RCC 7860 (cell line): ENCODE measurements around the gene DYSF.
A peak's percentile ranks its signal among the peaks of the same experiment; 100 is the strongest.

Experiments used
- DNase-seq: peaks from one replicate; pipeline ENCODE4 v3.0.0-alpha.2; 2015; ENCODE audit warnings: low spot score
- FAIRE-seq: peaks from 2 replicates; lab custom pipeline; 2012; peaks lifted over from hg19 to GRCh38; lab: Jason Lieb, UNC

Gene DYSF

GRCh38 chr2:71563872-71564271 is 110.5 kb downstream of the DYSF start:
- peak; percentile 62 for FAIRE-seq

GRCh38 chr2:71564361-71564760 is 111.0 kb downstream of the DYSF start:
- FAIRE-seq: no peak
- DNase-seq: no peak

More at GRCh38 chr2:71563872-71564271, 110.5 kb downstream of the DYSF start:
- DNase-seq: peak; percentile 65

- DNase-seq (no peak), FAIRE-seq (no peak)
Measured at GRCh38 chr2:71564790-71565189, 111.4 kb downstream of the DYSF start.

GRCh38 chr2:71566372-71566771 is 113.0 kb downstream of the DYSF start:
- FAIRE-seq: no peak

GRCh38 chr2:71567625-71568024 is 114.3 kb downstream of the DYSF start:
- no peak for DNase-seq

More at GRCh38 chr2:71566372-71566771, 113.0 kb downstream of the DYSF start:
- no peak for DNase-seq

GRCh38 chr2:71568103-71568502 is 114.7 kb downstream of the DYSF start:
- FAIRE-seq: no peak
- no peak for DNase-seq

More at GRCh38 chr2:71567625-71568024, 114.3 kb downstream of the DYSF start:
- FAIRE-seq: no peak

GRCh38 chr2:71570511-71570910 is 117.2 kb downstream of the DYSF start:
- FAIRE-seq (no peak), DNase-seq (no peak)

GRCh38 chr2:71570951-71571460 is 117.6 kb downstream of the DYSF start:
- no peak for FAIRE-seq
- DNase-seq: no peak

- DNase-seq (no peak), FAIRE-seq (no peak)
Measured at GRCh38 chr2:71571945-71572344, 118.6 kb downstream of the DYSF start.

- no peak for FAIRE-seq
Measured at GRCh38 chr2:71575966-71576365, 122.6 kb downstream of the DYSF start.

GRCh38 chr2:71576541-71576940 is 123.2 kb downstream of the DYSF start:
- no peak for FAIRE-seq
- no peak for DNase-seq

More at GRCh38 chr2:71575966-71576365, 122.6 kb downstream of the DYSF start:
- no peak for DNase-seq

- no peak for DNase-seq
- FAIRE-seq: no peak
Measured at GRCh38 chr2:71577209-71577608, 123.8 kb downstream of the DYSF start.

- DNase-seq (no peak), FAIRE-seq (no peak)
Measured at GRCh38 chr2:71578767-71579342, 125.5 kb downstream of the DYSF start.

GRCh38 chr2:71581026-71581425 is 127.7 kb downstream of the DYSF start:
- no peak for FAIRE-seq
- no peak for DNase-seq

GRCh38 chr2:71583876-71584275 is 130.5 kb downstream of the DYSF start:
- DNase-seq: peak; percentile 22
- no peak for FAIRE-seq

- FAIRE-seq (no peak), DNase-seq (no peak)
Measured at GRCh38 chr2:71586471-71586870, 133.1 kb downstream of the DYSF start.

- DNase-seq: no peak
- no peak for FAIRE-seq
Measured at GRCh38 chr2:71587509-71588073, 134.2 kb downstream of the DYSF start.

- no peak for DNase-seq
- no peak for FAIRE-seq
Measured at GRCh38 chr2:71588497-71589170, 135.3 kb downstream of the DYSF start.

GRCh38 chr2:71589763-71590162 is 136.4 kb downstream of the DYSF start:
- DNase-seq (no peak), FAIRE-seq (no peak)

GRCh38 chr2:71591044-71591443 is 137.7 kb downstream of the DYSF start:
- FAIRE-seq: no peak
- DNase-seq: no peak

- no peak for FAIRE-seq
Measured at GRCh38 chr2:71592181-71592711, 138.9 kb downstream of the DYSF start.

GRCh38 chr2:71595569-71595968 is 142.2 kb downstream of the DYSF start:
- no peak for FAIRE-seq
- no peak for DNase-seq

More at GRCh38 chr2:71592181-71592711, 138.9 kb downstream of the DYSF start:
- DNase-seq: no peak
